Testis (tissue), 3 donors: ENCODE data around the gene CDC37. TPM values are rescaled to one million over a fixed set of nuclear protein-coding genes. Genes with fewer than 3 reads are reported as not detected.

Experiments
- DNase-seq: peaks from one replicate; pipeline ENCODE4 v3.0.0-alpha.2; 2019
- H3K27ac ChIP-seq, 2 donors: fragments of 200-600 bp; sonication (generic); one replicate each; pipeline ENCODE4 v1.5.1; 2019
- H3K27me3 ChIP-seq: fragments of 200-600 bp; sonication (generic); one replicate; pipeline ENCODE4 v1.5.1; 2019
- H3K36me3 ChIP-seq: fragments of 200-600 bp; sonication (generic); one replicate; pipeline ENCODE4 v1.5.1; 2017; ENCODE audit warnings: low read depth; ENCODE audit errors: missing control alignments
- H3K4me1 ChIP-seq: fragments of 200-600 bp; sonication (generic); one replicate; pipeline ENCODE4 v1.5.1; 2019
- H3K4me3 ChIP-seq, 2 donors: fragments of 200-600 bp; sonication (generic); one replicate each; pipeline ENCODE4 v1.5.1; 2017 to 2019
- H3K9me3 ChIP-seq: fragments of 200-600 bp; sonication (generic); one replicate; pipeline ENCODE4 v1.5.1; 2017
- CTCF ChIP-seq, 3 experiments: fragments of 450-650 bp in 2 of 3; fragments of 200-600 bp in 1 of 3; sonication (generic) in 1 of 3; IDR thresholded peaks; one replicate each; pipeline ENCODE4 v1.5.1; 2016 to 2019; ENCODE audit warnings: antibody characterized with exemption in 3 of 3, mild to moderate bottlenecking in 2 of 3, moderate library complexity in 1 of 3
- POLR2A ChIP-seq: fragments of 450-650 bp; IDR thresholded peaks from one replicate; pipeline ENCODE4 v1.6.1; 2017; ENCODE audit warnings: antibody characterized with exemption, mild to moderate bottlenecking, moderate library complexity
- WGBS, 2 donors: methylation state at CpG; one replicate each; pipeline ENCODE4 v1.1.5; 2018; 5-methylcytosine and 5-hydroxymethylcytosine counted together
- intact Hi-C: fragments of 100-400 bp; cut with DNase I; formaldehyde crosslinking; loops from one replicate; pipeline ENCODE4 v1.15.1; 2023; ENCODE audit warnings: low total_unique reads
- polyA plus RNA-seq: library from polyadenylated mRNA; stranded (reverse); fragments of 350-450 nt; fragmentation: Illumina TruSeq; extraction: RNeasy Lipid Tissue Mini Kit (QIAGEN cat#74804); gene quantifications from one replicate; pipeline ENCODE4 v1.2.3, GENCODE V29; 2014; ENCODE audit warnings: low read depth, low replicate concordance; ENCODE audit not compliant: insufficient read depth
- total RNA-seq, 2 donors: library from RNA; depleted of rRNA; stranded (reverse); fragments of >200 nt; gene quantifications; one replicate each; pipeline ENCODE4 v1.2.3, GENCODE V29; 2016

Gene CDC37
- total and polyA plus RNA-seq, 3 donors from 2014 or later = 160 to 210 (median 170) TPM

- H3K27ac ChIP-seq = no peak overlapping the region
- no peaks in the 10 kb centered on the region for H3K27me3 ChIP-seq
- H3K4me1 ChIP-seq = no peaks in the 10 kb centered on the region
- no peaks in the 10 kb centered on the region for H3K36me3 ChIP-seq
- DNase-seq = no peak
- no peak overlapping the region for H3K4me3 ChIP-seq
- 1 to 2% methylated on average over 26 to 29 of the region's 32 CpGs for WGBS, 2 donors
- TF ChIP-seq CTCF (IDR thresholded peaks at IDR 0.05) (no peak), POLR2A (no peak)
- intact Hi-C loops = no loop called here
- no peaks in the 10 kb centered on the region for H3K9me3 ChIP-seq
Measured at GRCh38 chr19:10418485-10419199, 15.3 kb upstream of the CDC37 start.

- H3K4me3 ChIP-seq = no peak overlapping the region
- no peak overlapping the region for H3K27ac ChIP-seq
- H3K4me1 ChIP-seq = no peaks in the 10 kb centered on the region
- 0 to 10% methylated on average over 3 of the region's 3 CpGs for WGBS, 2 donors
- H3K36me3 ChIP-seq = no peaks in the 10 kb centered on the region
- TF ChIP-seq CTCF (IDR thresholded peaks at IDR 0.05) = no peak
- TF ChIP-seq POLR2A = no peak
- no peak for DNase-seq
- no peaks in the 10 kb centered on the region for H3K27me3 ChIP-seq
- intact Hi-C loops = no loop called here
- H3K9me3 ChIP-seq = no peaks in the 10 kb centered on the region
Measured at GRCh38 chr19:10418235-10418484, 14.8 kb upstream of the CDC37 start.

GRCh38 chr19:10417541-10418234, 14.3 kb upstream of the CDC37 start:
- H3K27me3 ChIP-seq = no peaks in the 10 kb centered on the region
- H3K36me3 ChIP-seq = no peaks in the 10 kb centered on the region
- 6 to 11% methylated on average over 21 to 30 of the region's 30 CpGs for WGBS, 2 donors

GRCh38 chr19:10416380-10417257, 13.3 kb upstream of the CDC37 start:
- H3K36me3 ChIP-seq = no peaks in the 10 kb centered on the region
- DNase-seq = peak; percentile 91
- H3K27me3 ChIP-seq = no peaks in the 10 kb centered on the region
- H3K4me3 ChIP-seq = peak overlapping the region; percentile 35 to 49
- H3K27ac ChIP-seq = no peak overlapping the region
- intact Hi-C loops = no loop called here
- 1 to 4% methylated on average over 18 to 66 of the region's 67 CpGs for WGBS, 2 donors
- no peaks in the 10 kb centered on the region for H3K9me3 ChIP-seq
- H3K4me1 ChIP-seq = no peaks in the 10 kb centered on the region
- TF ChIP-seq CTCF (IDR thresholded peaks at IDR 0.05) = peak; percentile 77 to 86 (median 80)
- TF ChIP-seq POLR2A = no peak

More at GRCh38 chr19:10417541-10418234, 14.3 kb upstream of the CDC37 start:
- Histone ChIP-seq H3K4me3 (no peak overlapping the region), H3K27ac (no peak overlapping the region), H3K9me3 (no peaks in the 10 kb centered on the region), H3K4me1 (no peaks in the 10 kb centered on the region)
- DNase-seq = no peak
- intact Hi-C loops = no loop called here
- no peak for TF ChIP-seq POLR2A
- no peak for TF ChIP-seq CTCF (IDR thresholded peaks at IDR 0.05)
